Frontal cortex (tissue), 4 donors: ENCODE data around the gene SHISA2. TPM values are rescaled to one million over a fixed set of nuclear protein-coding genes. Genes with fewer than 3 reads are reported as not detected.
"Not testable (repeated sequence)": the region's sequence is repeated elsewhere in the genome, so short reads cannot be mapped to it uniquely, and the experiment has no call there.

ENCODE experiments used
- DNase-seq, 2 donors: peaks; one replicate each; pipeline ENCODE4 v3.0.0; 2012; ENCODE audit warnings: low spot score in 2 of 2
- FAIRE-seq: peaks from 2 replicates; lab custom pipeline; 2012; peaks lifted over from hg19 to GRCh38; lab: Jason Lieb, UNC
- total RNA-seq: library from RNA; depleted of rRNA; stranded (reverse); fragments of >200 nt; gene quantifications from one replicate; pipeline ENCODE4 v1.2.3, GENCODE V29; 2014
- donor health status: control.
- donor health status: control.
- donor health status: control.

SHISA2 gene
- 53.8 TPM for total RNA-seq

DNA sequence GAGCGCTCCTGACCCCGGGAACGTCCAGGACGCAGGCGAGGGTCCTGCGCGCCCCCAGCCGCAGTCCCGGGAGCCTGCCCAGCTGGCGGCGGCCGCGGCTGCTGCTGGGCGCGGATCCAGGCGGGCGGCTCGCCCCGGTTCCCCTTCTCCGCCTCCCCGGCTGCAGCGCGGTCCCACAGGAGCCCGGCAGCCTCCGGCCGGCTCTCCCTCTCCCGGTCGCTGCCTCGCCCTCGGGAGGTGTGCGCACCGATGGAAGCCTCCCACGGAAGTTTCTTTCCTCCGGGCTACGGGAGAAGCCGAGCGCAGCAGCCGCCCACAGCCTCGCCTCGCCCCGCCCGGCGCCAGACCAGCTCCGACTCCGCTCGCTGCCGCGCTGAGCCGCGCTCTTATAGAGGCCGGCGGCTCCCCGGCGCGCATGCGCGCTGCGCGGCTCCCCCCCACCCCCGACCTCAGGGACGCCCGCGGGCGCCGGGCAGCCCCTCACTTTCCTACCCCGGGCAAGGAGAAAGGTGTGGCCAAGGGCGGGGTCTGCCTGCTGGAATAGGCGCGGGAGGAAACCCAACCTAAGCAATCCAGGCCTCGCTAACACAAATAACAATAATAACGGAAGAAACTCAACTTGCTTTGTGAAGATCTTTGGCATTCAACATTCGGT is at the start of gene SHISA2:
SHISA2 (minus strand) TSS at position 360 of the 655 bp plus-strand sequence. CDS start 1,041 bp downstream, outside the sequence.
- FAIRE-seq (no peak), DNase-seq (peak; percentile 70 to 79)

DNA sequence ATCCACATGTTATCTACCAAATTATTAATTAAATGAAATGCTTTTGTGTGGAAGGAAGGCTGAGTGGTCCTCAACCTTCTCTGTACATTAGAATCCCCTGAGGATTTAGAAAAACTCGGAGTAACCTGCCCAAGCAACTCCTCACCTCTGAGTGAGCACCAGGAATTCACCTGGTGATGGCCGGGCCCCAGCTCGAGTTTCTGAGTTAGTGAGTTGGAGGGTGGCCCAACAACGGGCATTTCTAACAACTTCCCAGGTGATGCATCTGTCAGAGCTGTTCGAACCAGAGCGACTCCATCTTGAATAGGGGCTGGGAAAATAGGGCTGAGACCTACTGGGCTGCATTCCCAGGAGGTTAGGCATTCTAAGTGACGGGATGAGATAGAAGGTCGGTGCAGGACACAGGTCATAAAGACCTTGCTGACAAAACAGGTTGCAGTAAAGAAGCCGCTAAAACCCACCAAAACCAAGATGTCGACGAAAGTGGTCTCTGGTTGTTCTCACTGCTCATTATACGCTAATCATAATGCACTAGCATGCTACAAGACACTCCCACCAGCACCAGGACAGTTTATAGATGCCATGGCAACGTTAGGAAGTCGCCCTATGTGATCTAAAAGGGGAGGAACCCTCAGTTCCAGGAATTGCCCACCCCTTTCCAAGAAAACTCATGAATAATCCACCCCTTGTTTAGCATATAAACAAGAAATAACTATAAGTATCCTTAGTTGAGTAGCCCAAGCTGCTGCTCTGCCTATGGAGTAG is 44.2 kb upstream of the SHISA2 start:
- DNase-seq (no peak), FAIRE-seq (no peak)

DNA sequence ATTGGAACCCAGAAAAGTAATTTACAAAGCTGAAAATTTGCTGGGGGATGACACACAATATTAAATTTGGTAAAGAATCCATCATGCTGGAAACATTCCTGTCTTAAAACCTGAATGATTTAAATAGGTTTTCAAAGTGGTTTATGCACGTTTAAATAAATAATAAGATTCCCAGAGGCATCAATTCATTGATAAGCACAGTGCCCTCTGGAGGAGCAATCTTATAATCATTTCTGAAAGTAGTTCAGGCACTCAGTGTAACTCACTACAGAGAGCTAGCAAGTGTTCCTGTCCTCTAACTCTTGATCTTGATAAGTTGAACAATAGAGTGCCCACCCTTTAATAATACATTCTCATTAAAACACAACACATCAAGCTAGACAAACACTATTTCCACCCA is 43.5 kb upstream of the SHISA2 start:
- no peak for FAIRE-seq
- DNase-seq: no peak

DNA sequence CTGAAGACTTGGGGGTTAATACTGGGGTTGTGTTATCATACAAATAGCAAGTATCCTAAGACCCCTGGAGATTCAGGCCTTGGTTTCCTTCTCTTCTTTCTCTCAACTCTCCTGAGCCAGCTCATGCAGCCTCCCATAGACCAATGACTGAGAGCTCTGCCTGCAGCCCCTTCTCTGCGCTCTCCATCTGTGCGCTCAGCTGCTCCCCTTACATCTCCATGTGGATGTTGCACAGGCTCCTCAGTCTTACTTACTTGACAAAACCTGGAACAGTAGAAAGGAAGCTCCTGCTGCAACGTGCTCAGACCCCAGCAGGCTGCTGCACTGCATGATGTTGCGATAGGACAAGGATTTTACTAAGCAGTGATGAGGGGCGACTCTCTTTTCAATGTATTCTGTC is 25.0 kb upstream of the SHISA2 start:
- not testable (repeated sequence) for FAIRE-seq, DNase-seq

DNA sequence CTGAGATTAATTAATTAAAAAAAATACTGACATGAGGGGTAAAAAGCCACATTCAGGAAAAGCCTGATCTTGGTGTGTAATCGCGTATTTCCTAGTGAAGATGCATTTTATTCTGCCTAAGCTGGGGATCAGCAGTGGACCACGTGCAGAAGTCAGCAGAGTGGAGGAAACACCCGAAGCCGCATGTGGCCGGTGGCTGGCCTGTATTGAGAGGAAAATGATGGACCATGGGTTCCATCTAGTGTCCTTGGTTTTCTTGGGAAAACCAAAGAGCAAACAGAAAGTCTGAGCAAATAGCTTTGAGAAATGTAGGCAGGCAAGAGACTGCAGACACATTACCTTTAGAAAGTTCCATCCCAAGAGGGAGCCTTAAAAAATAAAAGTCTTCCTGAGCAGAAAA is 23.7 kb upstream of the SHISA2 start:
- no peak for FAIRE-seq

DNA sequence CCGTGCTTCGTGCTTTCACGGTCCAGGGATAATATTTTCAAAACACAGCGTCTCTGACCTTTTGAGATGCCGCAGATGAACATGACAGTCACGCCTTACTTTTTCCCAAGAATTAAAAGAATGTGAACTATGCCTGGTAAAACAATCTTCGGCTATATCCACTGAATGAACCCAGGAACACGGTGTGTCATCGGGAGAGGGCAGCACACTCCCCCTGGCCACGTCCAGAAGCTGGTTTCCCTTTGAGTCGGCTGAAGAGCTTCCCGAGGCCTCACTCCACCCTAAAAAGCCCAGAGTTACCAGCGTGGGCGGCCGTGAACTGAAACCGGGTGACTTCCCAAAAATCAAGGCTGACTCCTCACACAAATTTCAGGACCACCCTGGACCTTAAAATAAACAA is 22.9 kb upstream of the SHISA2 start:
- FAIRE-seq: no peak

More for the DNA sequence above, 23.7 kb upstream of the SHISA2 start:
- no peak for DNase-seq

DNA sequence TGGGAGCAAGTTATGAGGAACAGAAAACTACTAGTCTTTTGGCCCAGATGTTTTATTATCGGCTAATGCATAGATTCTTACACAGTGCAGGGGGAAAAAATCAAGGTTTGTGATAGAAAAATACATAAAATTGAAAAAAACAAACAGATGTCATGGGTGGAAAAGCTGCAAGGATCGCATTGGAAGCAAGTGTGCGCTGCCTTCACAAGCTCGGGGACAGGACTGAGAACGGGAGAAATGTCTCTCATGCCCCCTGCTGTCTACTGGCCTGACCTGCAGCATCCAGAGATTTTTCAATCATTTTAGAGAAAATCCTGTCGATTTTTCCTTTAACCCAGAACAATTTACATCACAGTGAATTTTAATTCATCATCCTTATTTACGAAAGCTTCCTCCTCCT is 20.5 kb upstream of the SHISA2 start:
- peak; percentile 99 for FAIRE-seq
- not testable (repeated sequence) for DNase-seq

More for the DNA sequence above, 22.9 kb upstream of the SHISA2 start:
- no peak for DNase-seq

DNA sequence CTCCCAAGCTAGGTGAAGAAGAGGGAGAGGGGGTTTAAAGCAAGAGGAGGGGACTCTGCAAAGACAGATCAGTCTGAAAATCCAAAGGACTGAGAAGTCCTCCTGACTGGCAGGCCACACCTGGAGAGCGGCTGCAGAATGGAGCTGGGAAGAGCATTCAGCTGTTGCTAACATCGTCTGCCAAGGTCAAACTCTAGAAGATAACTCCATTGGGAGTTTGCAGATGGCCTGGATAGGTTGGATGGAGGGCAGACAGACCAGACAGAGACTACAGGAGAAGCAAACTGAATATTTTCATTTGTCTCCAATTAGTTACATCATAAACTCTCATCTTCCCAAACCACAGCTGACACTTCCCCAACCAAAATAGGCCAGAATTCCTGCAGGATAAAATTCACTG is 19.9 kb upstream of the SHISA2 start:
- FAIRE-seq: no peak

DNA sequence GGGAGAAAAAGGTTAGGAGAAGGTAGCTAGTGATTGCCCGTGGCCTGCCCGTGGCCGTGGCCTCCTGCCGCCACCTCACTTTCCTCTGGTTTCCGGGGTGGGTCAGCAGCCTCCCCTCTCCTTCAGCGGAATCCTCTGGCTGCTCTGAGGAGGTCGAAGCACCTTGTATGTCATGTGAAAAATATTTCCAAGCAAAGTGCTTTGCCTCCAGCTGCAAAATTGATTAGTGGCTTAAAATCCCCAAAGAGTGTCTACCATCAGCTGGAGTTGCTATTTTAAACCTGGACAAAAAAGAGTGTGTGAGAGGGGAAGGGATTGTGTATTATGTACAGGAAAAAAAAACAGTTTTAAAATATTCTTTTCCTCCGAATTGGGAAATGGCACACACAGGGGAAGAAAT is 17.8 kb upstream of the SHISA2 start:
- not testable (repeated sequence) for DNase-seq, FAIRE-seq

More for the DNA sequence above, 19.9 kb upstream of the SHISA2 start:
- no peak for DNase-seq

DNA sequence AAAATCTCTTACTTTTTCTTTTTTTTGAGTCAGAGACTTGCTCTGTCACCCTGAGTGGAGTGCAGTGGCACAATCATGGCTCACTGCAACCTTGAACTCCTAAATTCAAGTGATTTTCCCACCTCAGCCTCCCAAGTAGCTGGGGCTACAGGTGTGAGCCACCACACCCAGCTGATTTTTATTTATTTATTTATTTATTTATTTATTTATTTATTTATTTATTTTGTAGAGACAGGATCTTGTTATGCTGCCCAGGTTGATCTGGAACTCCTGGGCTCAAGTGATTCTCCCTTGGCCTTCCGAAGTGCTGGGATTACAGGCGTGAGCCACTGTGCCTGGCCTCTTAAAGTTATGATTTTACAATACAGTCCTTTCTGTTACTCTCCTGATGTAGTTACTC is 16.6 kb upstream of the SHISA2 start:
- not testable (repeated sequence) for DNase-seq, FAIRE-seq

DNA sequence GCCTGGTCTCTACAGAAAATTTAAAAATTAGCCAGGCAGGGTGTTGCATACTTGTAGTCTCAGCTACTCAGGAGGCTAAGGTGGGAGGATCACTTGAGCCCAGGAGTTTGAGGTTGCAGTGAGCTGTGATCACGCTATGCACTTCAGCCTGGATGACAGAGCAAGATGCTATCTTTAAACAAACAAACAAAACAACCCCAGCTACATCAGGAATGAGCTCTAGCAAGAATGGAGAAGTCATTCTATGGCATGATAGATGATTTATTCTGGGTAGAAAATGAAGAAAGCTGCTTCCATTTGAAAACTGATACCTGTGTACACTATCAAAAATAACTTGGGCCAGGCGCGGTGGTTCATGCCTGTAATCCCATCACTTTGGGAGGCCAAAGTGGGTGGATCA is 15.8 kb upstream of the SHISA2 start:
- FAIRE-seq (no peak), DNase-seq (no peak)

DNA sequence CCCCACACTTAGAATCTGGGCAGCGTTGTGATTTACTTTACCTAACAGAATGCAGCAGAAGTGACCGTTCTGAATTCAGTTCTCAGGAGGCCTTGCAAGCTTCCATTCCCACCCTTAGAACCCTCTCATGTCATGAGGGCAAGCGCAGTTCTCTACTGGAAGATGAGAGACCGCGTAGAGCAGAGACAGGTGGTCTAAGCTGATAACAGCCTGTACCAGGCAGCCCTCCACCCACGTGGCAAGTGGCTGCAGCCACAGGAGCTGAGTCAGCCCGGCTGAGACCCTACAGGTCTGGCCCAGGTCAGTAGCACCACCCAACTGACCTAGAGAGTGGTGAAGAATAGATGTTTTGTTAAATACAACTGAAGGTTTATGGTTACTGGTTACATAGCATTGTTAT is 14.7 kb upstream of the SHISA2 start:
- DNase-seq, FAIRE-seq: not testable (repeated sequence)

DNA sequence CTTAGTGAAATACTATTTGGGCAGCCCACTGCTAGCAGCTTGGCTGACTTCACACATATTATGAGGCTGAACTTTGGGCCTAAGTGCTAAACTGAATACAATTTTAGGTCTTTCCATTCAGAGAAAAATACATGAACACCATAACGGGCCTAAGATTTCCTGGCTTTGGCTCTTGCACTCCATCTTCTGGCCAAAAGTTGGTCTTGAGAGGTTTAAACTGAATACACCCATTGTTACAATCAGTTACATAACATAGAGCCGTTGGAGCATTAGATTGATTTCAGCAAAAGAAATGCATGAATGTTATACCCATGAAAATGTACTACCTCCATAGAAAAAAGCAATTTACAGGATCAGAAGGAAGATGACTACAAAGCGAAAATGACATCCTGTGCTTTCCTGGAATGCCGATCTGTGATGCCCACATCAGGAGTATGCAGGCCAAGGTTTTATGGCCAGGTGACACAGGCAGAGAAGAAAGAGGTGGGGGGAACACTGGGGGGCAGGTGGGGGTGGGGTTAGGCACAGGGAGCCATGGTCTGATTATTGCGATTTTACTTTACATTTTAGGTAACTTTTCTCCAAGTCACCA is 11.1 kb upstream of the SHISA2 start:
- DNase-seq (peak; percentile 53 to 55), FAIRE-seq (peak; percentile 84)

DNA sequence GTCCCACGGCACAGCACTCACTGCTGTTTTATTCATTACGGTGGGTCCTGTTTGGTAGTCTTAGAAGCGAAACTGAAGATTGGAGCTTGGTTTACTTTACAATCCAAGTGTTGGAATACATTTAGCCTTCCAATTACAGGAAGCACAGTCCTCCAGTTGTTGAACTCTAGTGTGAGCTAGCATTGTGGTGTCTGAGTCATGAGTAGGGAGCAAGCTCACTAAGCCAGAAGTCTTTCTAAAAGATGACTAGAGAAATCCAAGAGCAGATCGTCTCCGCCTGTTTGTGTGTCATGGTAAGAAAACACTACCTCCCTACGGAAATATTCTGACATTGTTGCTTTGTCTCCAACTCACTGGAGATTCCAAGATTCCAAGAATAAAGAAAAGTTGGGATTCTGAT is 10.1 kb upstream of the SHISA2 start:
- DNase-seq: no peak
- FAIRE-seq: no peak

DNA sequence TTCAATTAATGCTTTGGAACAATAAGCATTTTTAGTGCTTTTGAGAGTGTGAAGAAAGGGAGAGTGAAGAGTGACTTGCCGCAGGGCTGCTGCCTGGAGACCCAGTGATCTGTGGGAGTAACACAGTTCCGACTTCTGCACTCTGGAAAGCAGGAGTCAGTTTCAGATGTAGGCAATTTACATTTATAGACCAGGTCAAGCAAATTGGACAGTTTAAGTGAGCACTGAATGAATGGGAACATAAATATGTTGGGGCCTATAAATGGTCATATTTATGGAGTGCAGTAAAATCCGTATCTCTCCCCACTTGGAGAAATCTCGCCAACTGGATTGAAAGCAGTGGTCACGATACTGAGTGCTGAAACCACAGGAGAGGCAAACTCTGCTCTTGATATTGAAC is 9.4 kb upstream of the SHISA2 start:
- FAIRE-seq (no peak), DNase-seq (no peak)

DNA sequence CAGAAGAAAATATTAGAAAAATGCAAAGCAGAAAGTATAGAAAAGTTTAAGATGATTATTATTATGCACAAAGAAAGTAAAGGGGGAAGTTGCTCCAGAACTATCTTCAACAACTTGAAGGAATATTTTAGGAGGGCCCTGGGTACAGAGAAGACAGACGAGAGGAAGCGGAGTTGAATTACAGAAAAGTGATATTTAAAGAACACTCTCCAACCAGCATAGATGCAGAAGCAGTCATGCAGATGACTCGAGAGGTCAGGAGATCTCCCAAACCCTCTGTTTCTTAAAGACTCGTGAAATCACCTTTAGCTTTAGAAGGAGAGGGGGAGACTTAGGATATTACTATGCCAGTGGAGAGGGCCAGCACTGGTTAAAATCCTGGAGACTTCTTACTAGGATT is 8.5 kb upstream of the SHISA2 start:
- no peak for DNase-seq
- no peak for FAIRE-seq

DNA sequence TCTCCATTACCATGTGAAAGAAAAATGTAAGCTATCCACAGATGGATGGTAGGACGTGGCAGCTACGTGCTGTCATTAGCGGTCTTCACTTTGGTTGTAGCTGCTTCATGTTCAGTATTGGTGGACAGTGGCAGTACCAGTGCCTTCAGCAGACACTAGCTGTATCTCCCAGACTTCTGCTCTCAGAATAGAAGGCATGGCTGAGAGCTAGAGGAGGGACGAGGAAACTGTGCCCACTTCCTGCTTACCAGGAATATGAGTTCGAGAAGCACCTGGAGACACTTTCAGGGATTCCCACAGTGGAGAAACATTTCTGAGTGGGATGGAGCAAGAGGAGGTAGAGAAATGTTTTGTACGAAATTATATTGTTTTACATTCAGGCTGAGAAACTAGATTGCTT is 6.9 kb upstream of the SHISA2 start:
- FAIRE-seq: no peak
- DNase-seq: no peak

DNA sequence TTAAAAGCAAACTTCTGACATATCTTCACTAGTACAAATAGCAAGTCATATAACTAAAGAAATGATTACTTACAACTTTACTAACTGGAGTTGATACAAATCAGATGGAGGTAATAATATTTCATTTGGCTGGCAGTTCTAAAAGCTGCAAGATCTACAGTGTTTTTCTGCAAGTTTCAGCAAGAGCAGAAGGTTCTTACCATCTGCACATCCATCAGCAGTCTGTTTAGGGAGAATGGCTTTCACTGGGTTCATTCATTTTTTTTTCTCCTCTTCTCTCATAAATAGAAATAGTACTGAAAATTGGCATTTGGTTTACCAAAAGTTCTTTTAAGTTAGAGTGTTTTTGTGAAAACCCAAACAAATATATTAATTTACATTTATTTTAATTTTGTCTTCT is 3.1 kb upstream of the SHISA2 start:
- no peak for FAIRE-seq
- DNase-seq: no peak

DNA sequence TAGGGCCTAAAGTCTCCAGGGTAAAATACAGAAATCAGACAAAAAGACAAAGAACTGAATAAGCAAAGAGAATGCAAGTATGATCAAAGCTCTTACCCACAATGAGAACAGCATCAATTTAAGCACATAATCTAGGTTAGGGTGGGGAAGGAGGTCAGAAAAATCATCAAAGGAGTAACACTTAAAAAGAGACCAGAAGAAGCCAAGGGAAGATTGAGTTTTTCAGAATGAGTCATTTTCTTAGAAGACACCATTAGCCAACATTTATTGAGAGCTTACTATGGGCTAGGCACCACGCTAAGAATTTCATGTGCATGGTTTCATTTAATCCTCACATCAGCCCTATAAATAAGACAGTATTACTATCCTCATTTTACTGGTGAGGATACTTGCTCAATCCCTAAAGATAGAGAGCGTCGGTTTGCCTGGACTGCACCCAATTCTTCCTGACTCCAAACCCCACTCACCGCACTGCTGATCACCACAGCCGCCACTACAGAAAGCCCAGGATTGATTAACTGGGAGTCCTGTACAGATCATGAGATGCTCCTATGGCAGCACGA is 1.7 kb upstream of the SHISA2 start:
- DNase-seq (no peak), FAIRE-seq (no peak)

DNA sequence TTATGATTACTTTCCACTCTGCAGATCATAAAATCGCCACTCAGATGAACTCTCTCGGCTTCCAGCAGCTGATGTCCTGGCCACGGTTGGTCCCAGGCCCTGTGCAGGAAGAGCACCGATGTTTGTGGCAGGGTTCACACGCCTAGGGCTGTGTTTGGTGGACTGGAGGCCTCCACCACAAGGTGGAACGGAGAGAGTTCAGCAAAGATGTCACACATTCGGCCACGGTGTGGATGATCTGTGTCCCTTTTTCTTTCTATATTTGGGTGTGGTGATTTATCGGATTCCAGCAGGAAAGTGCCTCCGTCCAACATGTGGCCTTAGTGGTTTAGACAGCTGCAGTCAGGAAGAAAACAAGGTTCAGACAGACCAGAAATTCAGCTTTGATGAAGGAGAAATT is 521 bp upstream of the SHISA2 start:
- no peak for FAIRE-seq
- no peak for DNase-seq

DNA sequence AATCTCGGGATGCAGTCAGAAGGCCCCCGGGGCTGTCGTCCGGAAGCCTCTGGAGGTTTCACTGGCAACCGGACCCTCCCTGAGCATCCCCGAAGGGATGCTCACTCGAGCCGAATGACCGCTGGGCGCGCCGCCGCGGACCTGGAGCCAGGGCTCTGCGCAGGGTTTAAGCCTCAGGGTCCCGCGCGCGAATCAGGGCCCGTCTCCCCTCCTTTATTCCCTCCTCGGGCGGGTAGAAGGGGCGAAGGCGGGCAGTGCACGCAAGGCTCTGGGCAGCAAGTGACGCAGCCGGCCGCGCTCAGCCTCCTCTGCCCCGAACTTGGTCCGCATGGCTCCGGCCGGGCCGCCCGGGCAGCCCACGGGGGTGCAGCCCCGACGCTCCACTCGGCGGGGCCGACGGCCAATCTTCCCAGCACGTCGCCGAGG is 572 bp downstream of the SHISA2 start:
- DNase-seq (no peak), FAIRE-seq (no peak)
